ENCODE data around the gene ABLIM2. TPM values are rescaled to one million over a fixed set of nuclear protein-coding genes. Genes with fewer than 3 reads are reported as not detected.

Gene ABLIM2
- total and polyA plus RNA-seq, 10 of the 15 experiments (the other 5 are each of a cell fraction or from before 2014, with no cell fraction given): 0.03 to 0.15 (median 0.05) TPM; not detected in 7

GRCh38 chr4:8184061-8184460 lies 25.4 kb upstream of the ABLIM2 start:
- no peaks in the 10 kb centered on the region for H3K79me2 ChIP-seq (ENCODE audit: control insufficient read depth, insufficient read depth, low read length)
- no peaks in the 10 kb centered on the region for H3K27me3 ChIP-seq (replicated peaks in 1 of 2; ENCODE audit: control insufficient read depth in 2 of 2, insufficient read depth in 2 of 2, low read length in 1 of 2)
- no peak overlapping the region for H3K27ac ChIP-seq (ENCODE audit: control insufficient read depth, insufficient read depth)
- intact Hi-C loops (cut with micrococcal nuclease; ENCODE audit: unreplicated experiment): no loop called here
- ChIA-PET CTCF (no interaction called here), POLR2A (no interaction called here), SMC1A (ENCODE audit: uncharacterized antibody, unreplicated experiment) (interaction anchor here (1.3 kb wide), 1 partner anchor 9 kb away, joined by 3 read pairs; no protein-coding TSS in a partner anchor), RAD21 (ENCODE audit: unreplicated experiment) (no interaction called here)
- DNase-seq (ENCODE audit: low read depth, low spot score) (no peak), ATAC-seq (no peak), FAIRE-seq (no peak)
- H3K9ac ChIP-seq (ENCODE audit: control insufficient read depth, insufficient read depth, low read length): no peak overlapping the region
- WGBS (ENCODE audit: insufficient coverage, insufficient replicate concordance, low lambda C conversion rate, missing lambda C conversion rate): 49% methylated on average over 4 of the region's 4 CpGs
- BruUV-seq (replicated peaks): no TSS peak
- no peaks in the 10 kb centered on the region for H3K9me3 ChIP-seq (replicated peaks; ENCODE audit: control insufficient read depth, insufficient read depth, low read length)
- no peaks in the 10 kb centered on the region for H3K4me1 ChIP-seq (ENCODE audit: control insufficient read depth, insufficient read depth, low read length)
- H4K20me1 ChIP-seq (ENCODE audit: control insufficient read depth, insufficient read depth): no peaks in the 10 kb centered on the region
- in situ Hi-C loops (cut with MboI): no loop called here
- H3K36me3 ChIP-seq (ENCODE audit: control insufficient read depth in 2 of 2, insufficient read depth in 2 of 2, low read length in 1 of 2): no peaks in the 10 kb centered on the region
- no peak overlapping the region for H3K4me3 ChIP-seq
- no peak overlapping the region for H2AFZ ChIP-seq (ENCODE audit: control insufficient read depth, low read depth, low read length)
- no peak overlapping the region for H3K4me2 ChIP-seq (ENCODE audit: control insufficient read depth, insufficient read depth)
- TF ChIP-seq PBX3 (IDR thresholded peaks at IDR 0.05; ENCODE audit: insufficient replicate concordance, low read depth, low read length): no peak
- no peak for TF ChIP-seq NFIC (IDR thresholded peaks at IDR 0.05; ENCODE audit: low read depth, low read length)
- no peak for TF ChIP-seq SKIL (IDR thresholded peaks at IDR 0.05; ENCODE audit: low read depth, poor library complexity, severe bottlenecking)
- TF ChIP-seq SREBF1 (IDR thresholded peaks at IDR 0.05; ENCODE audit: low read length): no peak
- no peak for TF ChIP-seq IRF5 (IDR thresholded peaks at IDR 0.05; ENCODE audit: borderline replicate concordance)
- no peak for TF ChIP-seq TCF3 (IDR thresholded peaks at IDR 0.05; ENCODE audit: borderline replicate concordance, insufficient read depth, low read depth, low read length)
- TF ChIP-seq MTA3 (IDR thresholded peaks at IDR 0.05; ENCODE audit: borderline replicate concordance, low read length): no peak
- no peak for TF ChIP-seq HDAC6 (IDR thresholded peaks at IDR 0.05; ENCODE audit: unreplicated experiment)
- TF ChIP-seq ZZZ3 (IDR thresholded peaks at IDR 0.05; ENCODE audit: control insufficient read depth, insufficient read length, low read depth): no peak
- TF ChIP-seq SP1 (IDR thresholded peaks at IDR 0.05; ENCODE audit: low read depth, low read length): no peak
- TF ChIP-seq MYC (IDR thresholded peaks at IDR 0.05; ENCODE audit: insufficient read depth, insufficient read length, insufficient replicate concordance, low read length, severe bottlenecking): no peak
- TF ChIP-seq NR2C2 (IDR thresholded peaks at IDR 0.05; ENCODE audit: borderline replicate concordance, control insufficient read depth, insufficient read length, low read depth): no peak
- no peak for TF ChIP-seq TCF12 (IDR thresholded peaks at IDR 0.05; ENCODE audit: low read depth, low read length)
- TF ChIP-seq CBX3 (IDR thresholded peaks at IDR 0.05; ENCODE audit: borderline replicate concordance, low read depth): no peak
- TF ChIP-seq ZNF687 (IDR thresholded peaks at IDR 0.05): no peak
- no peak for TF ChIP-seq SMAD1 (IDR thresholded peaks at IDR 0.05; ENCODE audit: low read depth, partially characterized antibody)
- no peak for TF ChIP-seq BACH1 (IDR thresholded peaks at IDR 0.05; ENCODE audit: borderline replicate concordance)
